GM19239 (cell line): ENCODE data around the gene TMCC2.

ENCODE experiments used
- DNase-seq: peaks from one replicate; pipeline ENCODE4 v3.0.0; 2011; ENCODE audit warnings: low spot score; ENCODE audit not compliant: insufficient read length
- FAIRE-seq: peaks from 2 replicates; lab custom pipeline; 2011; peaks lifted over from hg19 to GRCh38; lab: Jason Lieb, UNC

The TMCC2 gene

GRCh38 chr1:205318231-205318991, 90.7 kb downstream of the TMCC2 start:
- DNase-seq (no peak), FAIRE-seq (no peak)

GRCh38 chr1:205319081-205320018, 91.6 kb downstream of the TMCC2 start:
- FAIRE-seq = no peak
- DNase-seq = no peak

GRCh38 chr1:205321162-205321958, 93.6 kb downstream of the TMCC2 start, which contains the start of gene NUAK2:
NUAK2 (minus strand) TSS chr1:205321745; CDS start chr1:205321628, 117 bp downstream.
- DNase-seq = no peak
- FAIRE-seq = no peak

DNA sequence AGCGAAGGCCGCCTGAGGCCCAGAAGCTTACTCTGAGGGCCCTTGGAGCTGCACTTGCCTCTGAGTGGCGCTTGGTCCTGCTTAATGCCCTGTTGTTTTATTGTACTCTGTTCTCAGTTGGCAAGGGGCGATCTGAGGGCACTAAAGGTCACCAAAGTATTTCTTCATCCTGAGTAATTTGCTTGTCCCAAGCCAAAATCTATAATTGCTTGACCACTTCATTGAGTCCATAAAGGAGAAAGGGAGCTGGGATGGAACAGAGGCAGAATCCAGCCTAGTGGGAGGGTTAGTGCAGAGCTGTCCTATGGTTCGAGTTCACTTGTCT, 94.2 kb downstream of the TMCC2 start:
- FAIRE-seq (no peak), DNase-seq (no peak)
